ENCODE measurements around the gene MYO18A. TPM values are rescaled to one million over a fixed set of nuclear protein-coding genes. Genes with fewer than 3 reads are reported as not detected.

Gene MYO18A
- total and polyA plus RNA-seq, 5 donors: 206 to 312 (median 251) TPM

DNA sequence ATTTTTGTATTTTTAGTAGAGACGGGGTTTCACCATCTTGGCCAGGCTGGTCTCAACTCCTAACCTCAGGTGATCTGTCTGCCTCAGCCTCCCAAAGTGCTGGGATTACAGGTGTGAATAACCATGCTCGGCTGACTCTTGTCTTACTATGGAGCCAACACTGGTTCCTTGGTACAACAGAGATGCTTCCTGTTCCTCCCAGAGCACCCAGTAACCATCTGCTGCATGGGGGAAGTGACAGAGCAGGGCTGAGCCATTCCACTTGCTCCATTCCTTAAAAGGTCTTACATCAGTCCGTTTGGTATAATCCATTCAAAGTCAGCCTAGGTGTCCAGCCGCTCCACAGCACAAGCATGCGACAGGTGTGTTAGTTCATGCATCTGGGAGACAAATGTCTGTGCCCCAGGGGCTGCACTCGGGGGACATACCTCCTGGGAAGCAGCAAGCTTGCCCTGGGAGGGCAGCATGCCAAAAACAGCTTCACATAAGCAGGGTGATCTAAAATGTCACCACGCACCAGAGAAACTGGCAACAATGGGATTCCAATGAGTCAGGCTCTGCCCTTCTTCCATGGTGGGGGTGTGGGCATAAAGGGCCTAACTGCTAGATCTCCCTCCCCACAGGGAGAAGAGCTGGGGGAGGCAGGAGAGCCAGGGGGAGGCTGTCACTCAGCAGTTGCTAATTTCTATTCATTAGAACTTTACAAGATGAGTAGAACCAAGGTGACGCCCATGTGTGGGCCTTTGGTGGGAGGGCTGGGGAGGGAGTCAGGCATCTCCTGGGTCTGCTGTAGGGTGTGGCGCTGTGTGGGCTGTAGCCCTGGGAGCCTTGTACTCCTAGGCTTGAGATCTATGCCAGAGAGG is 101.8 kb downstream of the MYO18A start:
- no peak for DNase-seq

DNA sequence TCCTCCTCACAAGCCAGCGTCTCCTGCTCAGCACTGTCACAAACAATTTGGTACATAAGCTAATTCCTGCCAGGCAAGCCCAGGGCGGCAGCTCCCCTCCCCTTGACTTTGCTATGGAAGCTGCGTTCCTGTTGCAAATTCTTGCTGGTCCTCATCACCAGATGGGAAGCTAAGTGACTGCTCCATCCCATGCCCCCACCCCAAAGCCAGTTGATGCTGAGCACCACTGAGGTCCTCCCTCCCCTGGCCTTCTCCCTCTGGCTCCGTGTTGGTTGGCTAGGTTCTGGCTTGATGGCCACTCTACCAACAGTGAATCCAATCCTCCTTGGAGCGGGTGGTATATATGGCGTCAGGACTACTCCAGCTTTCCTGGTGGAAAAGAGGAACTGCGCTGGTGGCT is 102.9 kb downstream of the MYO18A start:
- ATAC-seq: no peak
- H3K4me1 ChIP-seq (ENCODE audit: control insufficient read depth, insufficient read depth, low read length): no peaks in the 10 kb centered on the region
- intact Hi-C loops (cut with DNase I): loop anchor here in 1 of 4 donors (10.0 kb wide), 1 partner anchor 113 kb away; no protein-coding TSS in a partner anchor
- no peak overlapping the region for H3K4me3 ChIP-seq (ENCODE audit: low read length)
- H3K27me3 ChIP-seq (ENCODE audit: control insufficient read depth, insufficient read depth): no peaks in the 10 kb centered on the region
- WGBS: 91% methylated on average over 7 of the region's 7 CpGs
- no peak for DNase-seq
- no peak overlapping the region for H3K27ac ChIP-seq (ENCODE audit: low read length)
- no peaks in the 10 kb centered on the region for H3K9me3 ChIP-seq (ENCODE audit: control insufficient read depth, low read length)

More for the DNA sequence above, 101.8 kb downstream of the MYO18A start:
- ATAC-seq: peak; percentile 42 to 49
- H3K4me1 ChIP-seq (ENCODE audit: control insufficient read depth, insufficient read depth, low read length): no peaks in the 10 kb centered on the region
- no peaks in the 10 kb centered on the region for H3K9me3 ChIP-seq (ENCODE audit: control insufficient read depth, low read length)
- no peaks in the 10 kb centered on the region for H3K27me3 ChIP-seq (ENCODE audit: control insufficient read depth, insufficient read depth)
- H3K4me3 ChIP-seq (ENCODE audit: low read length): no peak overlapping the region
- H3K27ac ChIP-seq (ENCODE audit: low read length): peak overlapping the region; percentile 13
- 77% methylated on average over 9 of the region's 9 CpGs for WGBS
- intact Hi-C loops (cut with DNase I): loop anchor here in 1 of 4 donors (10.0 kb wide), 1 partner anchor 114 kb away; no protein-coding TSS in a partner anchor

DNA sequence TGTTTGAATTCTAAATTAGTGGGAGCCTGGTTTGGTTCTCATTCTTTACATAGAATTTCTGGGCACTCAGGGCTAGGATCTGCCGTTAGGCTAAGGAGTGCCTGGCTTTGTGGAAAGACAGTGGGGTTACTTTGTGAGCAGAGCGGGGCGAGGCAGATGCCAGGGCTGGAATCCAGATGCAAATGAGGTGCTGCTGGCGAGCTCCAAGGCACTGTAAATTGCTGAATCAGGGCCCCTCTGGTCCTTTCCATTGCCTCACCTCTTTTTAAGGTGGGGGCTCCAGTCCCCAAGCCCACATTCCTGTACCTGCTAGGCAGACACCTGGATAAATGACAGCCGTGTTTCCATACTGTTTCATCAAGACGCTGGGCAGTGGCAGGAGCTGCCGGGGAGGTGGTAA is 103.5 kb downstream of the MYO18A start:
- Histone ChIP-seq H3K4me3 (ENCODE audit: low read length) (no peak overlapping the region), H3K4me1 (ENCODE audit: control insufficient read depth, insufficient read depth, low read length) (no peaks in the 10 kb centered on the region), H3K27me3 (ENCODE audit: control insufficient read depth, insufficient read depth) (no peaks in the 10 kb centered on the region), H3K9me3 (ENCODE audit: control insufficient read depth, low read length) (no peaks in the 10 kb centered on the region), H3K27ac (ENCODE audit: low read length) (no peak overlapping the region)
- DNase-seq (no peak), ATAC-seq (no peak)
- intact Hi-C loops (cut with DNase I): loop anchor here in 1 of 4 donors (10.0 kb wide), 1 partner anchor 112 kb away; no protein-coding TSS in a partner anchor
- WGBS: 76% methylated on average over 7 of the region's 7 CpGs

DNA sequence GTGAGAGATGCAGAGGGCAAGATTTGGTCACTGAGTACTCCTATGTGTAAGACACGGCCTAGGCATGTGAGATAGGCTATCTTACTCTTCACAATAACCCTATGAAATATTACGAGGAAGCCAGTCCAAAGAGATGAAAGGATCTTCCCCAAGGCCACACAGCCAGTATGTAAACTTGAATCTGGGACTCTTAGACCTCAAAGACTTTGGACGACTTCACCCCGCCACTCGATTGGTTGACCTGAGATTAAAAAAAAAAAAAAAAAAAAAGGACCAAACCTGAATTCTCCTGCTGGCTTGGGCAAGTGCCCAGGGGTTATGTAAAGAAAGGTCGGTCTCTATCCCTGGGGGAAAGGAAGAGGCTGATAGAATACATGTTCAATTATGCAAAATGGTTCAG is 104.1 kb downstream of the MYO18A start:
- WGBS: 77% methylated on average over 6 of the region's 6 CpGs
- H3K4me3 ChIP-seq (ENCODE audit: low read length): no peak overlapping the region
- intact Hi-C loops (cut with DNase I): loop anchor here in 1 of 4 donors (10.0 kb wide), 1 partner anchor 111 kb away; no protein-coding TSS in a partner anchor
- no peaks in the 10 kb centered on the region for H3K27me3 ChIP-seq (ENCODE audit: control insufficient read depth, insufficient read depth)
- peaks cover 2% of the 10 kb centered on the region for H3K4me1 ChIP-seq (ENCODE audit: control insufficient read depth, insufficient read depth, low read length)
- no peaks in the 10 kb centered on the region for H3K9me3 ChIP-seq (ENCODE audit: control insufficient read depth, low read length)
- H3K27ac ChIP-seq (ENCODE audit: low read length): no peak overlapping the region
- ATAC-seq (no peak), DNase-seq (no peak)

DNA sequence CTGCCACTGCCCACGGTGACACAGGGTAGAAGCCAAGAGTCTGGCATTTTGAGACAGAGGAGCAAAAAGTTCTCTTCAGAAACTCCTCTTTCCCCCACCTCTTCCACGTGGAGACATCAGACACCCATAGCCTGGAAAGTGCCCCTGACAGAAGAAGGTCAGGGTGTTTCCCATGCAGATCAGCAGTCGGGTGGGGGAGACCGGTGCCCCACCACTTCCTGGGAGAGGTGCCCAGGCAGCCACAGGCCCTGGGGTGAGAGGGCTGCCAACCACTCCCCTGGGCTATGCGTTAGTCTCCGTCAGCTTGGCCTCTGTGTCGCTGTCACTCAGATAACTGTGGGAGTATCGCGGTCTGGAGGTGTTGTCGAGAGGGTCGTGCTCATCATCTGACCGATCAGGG is 105.7 kb downstream of the MYO18A start:
- Histone ChIP-seq H3K4me3 (ENCODE audit: low read length) (no peak overlapping the region), H3K9me3 (ENCODE audit: control insufficient read depth, low read length) (no peaks in the 10 kb centered on the region), H3K27me3 (ENCODE audit: control insufficient read depth, insufficient read depth) (no peaks in the 10 kb centered on the region), H3K27ac (ENCODE audit: low read length) (no peak overlapping the region), H3K4me1 (ENCODE audit: control insufficient read depth, insufficient read depth, low read length) (peaks cover 6% of the 10 kb centered on the region)
- ATAC-seq (peak in 1 of 2 donors; percentile 9), DNase-seq (no peak)
- intact Hi-C loops (cut with DNase I): loop anchor here in 1 of 4 donors (10.0 kb wide), 1 partner anchor 110 kb away; no protein-coding TSS in a partner anchor
- WGBS: 55% methylated on average over 12 of the region's 12 CpGs

DNA sequence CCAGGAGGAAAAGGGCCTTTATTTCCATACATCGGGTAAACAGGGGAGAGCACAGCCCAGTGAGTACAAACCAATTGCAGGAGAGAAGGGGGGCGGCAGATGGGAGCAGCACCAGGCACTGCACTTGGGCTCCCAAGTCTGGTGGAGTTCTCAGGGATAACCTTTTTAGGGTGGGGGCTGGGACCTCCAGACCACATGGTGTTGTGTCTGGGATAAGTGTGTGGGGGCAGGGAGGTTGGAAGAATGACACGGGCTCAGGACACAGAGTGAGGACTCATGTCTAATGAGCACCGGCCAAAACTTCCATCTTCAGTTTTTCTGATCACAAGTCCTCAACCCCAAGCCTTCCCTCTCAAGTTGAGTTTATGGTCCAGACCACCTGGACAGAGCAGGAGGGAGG is 106.7 kb downstream of the MYO18A start:
- intact Hi-C loops (cut with DNase I): loop anchor here in 1 of 4 donors (10.0 kb wide), 1 partner anchor 109 kb away; no protein-coding TSS in a partner anchor
- Histone ChIP-seq H3K4me1 (ENCODE audit: control insufficient read depth, insufficient read depth, low read length) (peaks cover 6% of the 10 kb centered on the region), H3K27me3 (ENCODE audit: control insufficient read depth, insufficient read depth) (no peaks in the 10 kb centered on the region), H3K9me3 (ENCODE audit: control insufficient read depth, low read length) (no peaks in the 10 kb centered on the region), H3K27ac (ENCODE audit: low read length) (no peak overlapping the region), H3K4me3 (ENCODE audit: low read length) (no peak overlapping the region)
- ATAC-seq (no peak), DNase-seq (no peak)
- whole genome bisulfite sequencing: 64% methylated on average over 4 of the region's 4 CpGs

DNA sequence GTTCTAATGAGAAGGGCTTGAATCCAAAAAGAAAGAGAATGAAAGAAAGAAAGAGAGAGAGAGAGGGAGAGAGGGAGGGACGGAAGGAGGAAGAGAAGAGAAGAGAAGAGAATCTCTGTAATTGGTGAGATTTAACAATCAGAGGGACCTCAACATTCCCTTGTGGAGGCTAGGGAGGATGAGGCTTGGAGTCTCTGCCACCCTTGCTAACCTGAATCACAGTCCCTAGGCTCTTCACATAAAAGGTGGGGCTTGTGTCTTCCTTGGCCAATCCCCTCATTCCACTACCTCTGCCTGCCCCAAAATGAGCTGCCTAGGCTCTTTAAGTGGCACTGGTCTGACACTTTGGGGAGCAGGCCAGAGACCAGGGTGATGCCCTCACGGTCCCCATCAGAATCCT is 107.2 kb downstream of the MYO18A start:
- DNase-seq (no peak), ATAC-seq (no peak)
- intact Hi-C loops (cut with DNase I): loop anchor here in 1 of 4 donors (10.0 kb wide), 1 partner anchor 108 kb away; no protein-coding TSS in a partner anchor
- WGBS: 69% methylated on average over 2 of the region's 2 CpGs
- H3K9me3 ChIP-seq (ENCODE audit: control insufficient read depth, low read length): no peaks in the 10 kb centered on the region
- H3K27ac ChIP-seq (ENCODE audit: low read length): no peak overlapping the region
- peaks cover 6% of the 10 kb centered on the region for H3K4me1 ChIP-seq (ENCODE audit: control insufficient read depth, insufficient read depth, low read length)
- H3K4me3 ChIP-seq (ENCODE audit: low read length): no peak overlapping the region
- no peaks in the 10 kb centered on the region for H3K27me3 ChIP-seq (ENCODE audit: control insufficient read depth, insufficient read depth)

DNA sequence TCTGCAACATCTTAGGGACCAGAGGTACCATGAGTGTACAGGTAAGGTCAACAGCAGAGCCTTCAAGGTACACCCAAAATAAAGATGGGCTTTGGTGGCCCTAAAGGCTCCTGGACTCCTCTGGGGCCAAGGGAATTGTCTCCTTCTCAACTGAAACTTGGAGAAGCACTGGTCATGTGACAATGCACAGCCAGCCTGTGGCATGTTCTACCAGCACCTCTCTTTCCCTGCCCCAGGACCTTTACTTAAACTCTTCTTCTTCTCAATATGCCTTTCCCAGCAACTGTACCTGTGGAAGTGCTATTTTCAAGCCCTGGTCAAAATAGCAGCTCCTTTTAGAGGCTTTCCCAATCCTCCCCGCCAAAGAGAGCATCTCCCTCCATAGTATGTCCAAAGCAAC is 108.9 kb downstream of the MYO18A start:
- H3K4me1 ChIP-seq (ENCODE audit: control insufficient read depth, insufficient read depth, low read length): peaks cover 6% of the 10 kb centered on the region
- ATAC-seq (no peak), DNase-seq (no peak)
- intact Hi-C loops (cut with DNase I): loop anchor here in 1 of 4 donors (10.0 kb wide), 1 partner anchor 107 kb away; no protein-coding TSS in a partner anchor
- no peaks in the 10 kb centered on the region for H3K27me3 ChIP-seq (ENCODE audit: control insufficient read depth, insufficient read depth)
- no peaks in the 10 kb centered on the region for H3K9me3 ChIP-seq (ENCODE audit: control insufficient read depth, low read length)
- no peak overlapping the region for H3K27ac ChIP-seq (ENCODE audit: low read length)
- no peak overlapping the region for H3K4me3 ChIP-seq (ENCODE audit: low read length)
- 100% methylated on average over 1 of the region's 1 CpG for WGBS

DNA sequence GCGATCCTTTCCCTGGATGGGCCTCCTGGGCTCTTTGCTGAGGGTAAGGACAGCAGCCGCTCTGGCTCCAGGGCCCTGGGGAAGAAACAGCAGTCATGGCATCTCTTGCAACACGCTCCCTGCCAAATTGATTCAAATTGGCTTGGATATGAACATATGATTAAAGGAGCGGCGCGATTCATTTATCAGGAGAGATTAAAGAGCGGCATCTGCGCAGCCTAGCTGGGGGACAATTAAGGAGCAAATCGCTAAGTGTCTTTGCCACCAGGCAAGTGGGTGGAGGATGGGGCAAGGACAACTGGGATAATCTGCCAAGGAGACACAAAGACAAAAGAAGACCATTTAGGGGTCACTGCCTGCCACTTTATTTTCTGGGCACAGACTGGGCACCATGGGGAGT is 109.4 kb downstream of the MYO18A start:
- Histone ChIP-seq H3K4me3 (ENCODE audit: low read length) (no peak overlapping the region), H3K27ac (ENCODE audit: low read length) (peak overlapping the region; percentile 38), H3K27me3 (ENCODE audit: control insufficient read depth, insufficient read depth) (no peaks in the 10 kb centered on the region), H3K4me1 (ENCODE audit: control insufficient read depth, insufficient read depth, low read length) (peaks cover 6% of the 10 kb centered on the region), H3K9me3 (ENCODE audit: control insufficient read depth, low read length) (no peaks in the 10 kb centered on the region)
- no peak for ATAC-seq
- 41% methylated on average over 9 of the region's 9 CpGs for WGBS
- intact Hi-C loops (cut with DNase I): loop anchor here in 1 of 4 donors (10.0 kb wide), 1 partner anchor 106 kb away; no protein-coding TSS in a partner anchor
- no peak for DNase-seq

DNA sequence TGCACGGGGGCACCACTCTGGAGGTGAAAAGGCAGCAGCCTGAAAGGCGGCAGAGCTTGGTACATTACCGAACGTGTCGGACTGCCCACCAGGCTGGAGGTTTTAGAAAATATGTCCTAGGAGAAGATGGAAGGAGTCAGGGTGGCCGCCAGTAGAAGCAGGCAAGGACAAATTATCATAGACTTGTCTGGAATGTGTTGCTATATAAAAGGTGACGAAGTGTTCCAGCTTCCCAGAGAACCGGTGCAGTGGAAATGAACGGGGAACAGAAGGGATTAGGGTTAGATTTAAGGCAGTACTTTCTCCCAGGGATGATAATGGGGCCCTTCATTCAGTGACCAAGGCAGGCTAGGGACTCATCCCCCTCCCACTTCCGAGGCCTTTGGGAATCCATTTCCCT is 109.9 kb downstream of the MYO18A start:
- Histone ChIP-seq H3K9me3 (ENCODE audit: control insufficient read depth, low read length) (no peaks in the 10 kb centered on the region), H3K27ac (ENCODE audit: low read length) (no peak overlapping the region), H3K27me3 (ENCODE audit: control insufficient read depth, insufficient read depth) (no peaks in the 10 kb centered on the region), H3K4me1 (ENCODE audit: control insufficient read depth, insufficient read depth, low read length) (peaks cover 6% of the 10 kb centered on the region), H3K4me3 (ENCODE audit: low read length) (no peak overlapping the region)
- whole genome bisulfite sequencing: 32% methylated on average over 10 of the region's 10 CpGs
- ATAC-seq (peak in 1 of 2 donors; percentile 24), DNase-seq (no peak)
- intact Hi-C loops (cut with DNase I): loop anchor here in 1 of 4 donors (10.0 kb wide), 1 partner anchor 106 kb away; no protein-coding TSS in a partner anchor

DNA sequence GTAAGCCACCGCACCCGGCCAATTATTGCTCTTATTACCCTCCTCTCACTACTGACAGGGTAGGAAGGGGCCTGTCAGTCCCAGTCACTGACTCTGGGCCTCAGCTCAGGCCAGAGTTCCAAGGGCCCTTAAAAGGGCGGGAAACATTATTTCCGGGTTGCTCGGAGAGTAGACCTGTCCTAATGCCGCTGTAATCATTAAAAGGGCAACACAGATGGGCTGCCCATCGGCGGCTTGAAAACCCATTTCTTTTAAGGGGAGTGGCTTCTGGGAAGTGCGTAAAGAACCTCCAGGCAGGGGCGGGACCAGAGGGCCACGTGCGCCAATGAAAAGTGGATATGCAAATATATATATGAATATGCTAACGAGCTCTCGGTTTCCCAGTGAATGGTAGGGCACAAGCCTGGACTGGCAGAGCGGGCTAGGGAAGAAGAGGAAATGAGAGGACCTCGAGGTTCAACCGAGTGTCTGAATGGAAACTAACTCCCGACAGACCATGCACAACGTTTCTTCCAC is 110.6 kb downstream of the MYO18A start:
- peak; percentile 31 to 37 for ATAC-seq
- 30% methylated on average over 19 of the region's 19 CpGs for WGBS
- intact Hi-C loops (cut with DNase I): loop anchor here in 1 of 4 donors (10.0 kb wide), 1 partner anchor 105 kb away; no protein-coding TSS in a partner anchor
- Histone ChIP-seq H3K27me3 (ENCODE audit: control insufficient read depth, insufficient read depth) (no peaks in the 10 kb centered on the region), H3K4me1 (ENCODE audit: control insufficient read depth, insufficient read depth, low read length) (peaks cover 6% of the 10 kb centered on the region), H3K27ac (ENCODE audit: low read length) (no peak overlapping the region), H3K4me3 (ENCODE audit: low read length) (no peak overlapping the region), H3K9me3 (ENCODE audit: control insufficient read depth, low read length) (no peaks in the 10 kb centered on the region)
- peak in 1 of 3 donors; percentile 39 for DNase-seq

Data from right cardiac atrium (tissue), 5 donors.